OCI-LY7 (cell line): ENCODE data around the gene LRRC55. TPM values are rescaled to one million over a fixed set of nuclear protein-coding genes. Genes with fewer than 3 reads are reported as not detected.

Experiments used
- BruUV-seq: library from RNA; stranded (reverse); fragments of 400-500 nt; replicated peaks from 2 replicates; lab custom pipeline; 2021; lab: Mats Ljungman, UMichigan
- CTCF ChIA-PET: fragments of 300-600 bp; sonication (Branson Sonifier 250); formaldehyde crosslinking; loops from one replicate; lab custom pipeline; 2022; ENCODE audit warnings: antibody characterized with exemption; ENCODE audit not compliant: unreplicated experiment; lab: Charles Lee
- POLR2A ChIA-PET: fragments of 300-600 bp; sonication (Branson Sonifier 250); formaldehyde crosslinking; loops from one replicate; lab custom pipeline; 2022; ENCODE audit warnings: antibody characterized with exemption; lab: Charles Lee
- DNase-seq: peaks from one replicate; pipeline ENCODE4 v3.0.0-alpha.2; 2015; ENCODE audit warnings: low spot score
- H2AFZ ChIP-seq: fragments of 200-600 bp; sonication (generic), shearing (Covaris generic); 2 replicates; pipeline ENCODE4 v1.6.1; 2014; ENCODE audit warnings: mild to moderate bottlenecking, antibody characterized with exemption, low read length, moderate library complexity
- H3K27ac ChIP-seq: fragments of 200-600 bp; sonication (generic); 2 replicates; pipeline ENCODE4 v1.5.1; 2014; ENCODE audit warnings: mixed run types, low read depth, mild to moderate bottlenecking, moderate library complexity, low read length, inconsistent platforms; ENCODE audit not compliant: poor library complexity, severe bottlenecking
- H3K36me3 ChIP-seq: fragments of 200-600 bp; sonication (generic); 2 replicates; pipeline ENCODE4 v1.6.1; 2014; ENCODE audit warnings: mild to moderate bottlenecking, antibody characterized with exemption, low read length, moderate library complexity, mixed read lengths; ENCODE audit not compliant: insufficient read depth
- H3K4me1 ChIP-seq: fragments of 200-600 bp; sonication (generic); 2 replicates; pipeline ENCODE4 v1.5.1; 2014; ENCODE audit warnings: mild to moderate bottlenecking, low read length; ENCODE audit not compliant: insufficient read depth, poor library complexity, severe bottlenecking
- H3K4me2 ChIP-seq: fragments of 200-600 bp; sonication (generic); 2 replicates; pipeline ENCODE4 v1.6.1; 2014; ENCODE audit warnings: mild to moderate bottlenecking, low read length
- H3K4me3 ChIP-seq: fragments of 200-600 bp; sonication (generic); 2 replicates; pipeline ENCODE4 v1.5.1; 2014; ENCODE audit warnings: mild to moderate bottlenecking, low read depth, low read length; ENCODE audit not compliant: poor library complexity, severe bottlenecking
- H3K79me2 ChIP-seq: fragments of 200-600 bp; sonication (generic); 2 replicates; pipeline ENCODE4 v1.6.1; 2016; ENCODE audit warnings: low read depth, mild to moderate bottlenecking, low read length, moderate library complexity, mixed read lengths; ENCODE audit not compliant: insufficient read depth
- H3K9me2 ChIP-seq: fragments of 200-600 bp; sonication (generic); 2 replicates; pipeline ENCODE4 v1.6.1; 2016; ENCODE audit warnings: mild to moderate bottlenecking, low read length, mixed read lengths; ENCODE audit not compliant: insufficient read depth
- H3K9me3 ChIP-seq: fragments of 200-600 bp; sonication (generic); 2 replicates; pipeline ENCODE4 v1.6.1; 2014; ENCODE audit warnings: mild to moderate bottlenecking, mixed run types, low read length, mixed read lengths
- H4K20me1 ChIP-seq: fragments of 200-600 bp; sonication (generic); 2 replicates; pipeline ENCODE4 v1.6.1; 2014; ENCODE audit warnings: mild to moderate bottlenecking, antibody characterized with exemption, low read length, moderate library complexity, mixed read lengths; ENCODE audit not compliant: insufficient read depth
- EZH2phosphoT487 ChIP-seq: fragments of 200-600 bp; sonication (generic); IDR thresholded peaks from 2 replicates; pipeline ENCODE4 v1.6.1; 2018; ENCODE audit warnings: low read depth, borderline replicate concordance, mild to moderate bottlenecking, mixed run types, antibody characterized with exemption, low read length, moderate library complexity, mixed read lengths
- intact Hi-C: fragments of 100-400 bp; cut with micrococcal nuclease; formaldehyde crosslinking; loops from one replicate; pipeline ENCODE4 v1.10.0; 2022; ENCODE audit not compliant: unreplicated experiment
- total RNA-seq, 2 experiments: library from RNA; depleted of rRNA in 1 of 2; stranded (reverse); fragments of >200 nt in 1 of 2; shearing (Covaris generic) in 1 of 2; gene quantifications; 2 replicates each; pipeline ENCODE4 v1.2.3, GENCODE V29; 2014 to 2022
- TF ChIP-seq, protein P1 (sequence below): fragments of 200-600 bp; sonication (generic); conservative IDR thresholded peaks from 2 replicates; pipeline ENCODE4 v1.5.1; 2014; ENCODE audit warnings: mild to moderate bottlenecking, antibody characterized with exemption, low read length, moderate library complexity, mixed read lengths

Gene LRRC55
- total RNA-seq, 2 experiments from 2014 or later = not detected

DNA sequence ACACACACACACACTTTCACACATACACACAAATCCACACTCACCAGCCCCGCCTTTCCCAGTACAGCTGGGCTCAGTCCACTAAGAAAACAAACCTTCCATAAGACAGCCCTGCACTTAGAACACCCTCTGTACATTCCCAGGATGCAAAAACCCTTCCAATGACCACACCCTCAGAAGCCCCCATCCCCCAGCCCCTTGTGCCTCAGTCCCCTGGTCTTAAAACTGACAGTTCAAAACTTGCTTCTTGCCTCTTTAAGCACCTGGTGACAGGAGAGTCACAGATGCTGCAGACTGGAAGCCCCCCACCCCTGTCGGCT, 32.3 kb downstream of the LRRC55 start:
- DNase-seq = no peak
- intact Hi-C loops = no loop called here
- Histone ChIP-seq H3K4me1 (no peaks in the 10 kb centered on the region), H2AFZ (no peak overlapping the region), H3K36me3 (no peaks in the 10 kb centered on the region), H3K9me3 (no peaks in the 10 kb centered on the region), H3K4me2 (no peak overlapping the region), H3K79me2 (no peaks in the 10 kb centered on the region), H3K9me2 (no peaks in the 10 kb centered on the region), H4K20me1 (no peaks in the 10 kb centered on the region), H3K27ac (no peak overlapping the region), H3K4me3 (no peak overlapping the region)
- BruUV-seq = no TSS peak
- TF ChIP-seq, protein P1, sequence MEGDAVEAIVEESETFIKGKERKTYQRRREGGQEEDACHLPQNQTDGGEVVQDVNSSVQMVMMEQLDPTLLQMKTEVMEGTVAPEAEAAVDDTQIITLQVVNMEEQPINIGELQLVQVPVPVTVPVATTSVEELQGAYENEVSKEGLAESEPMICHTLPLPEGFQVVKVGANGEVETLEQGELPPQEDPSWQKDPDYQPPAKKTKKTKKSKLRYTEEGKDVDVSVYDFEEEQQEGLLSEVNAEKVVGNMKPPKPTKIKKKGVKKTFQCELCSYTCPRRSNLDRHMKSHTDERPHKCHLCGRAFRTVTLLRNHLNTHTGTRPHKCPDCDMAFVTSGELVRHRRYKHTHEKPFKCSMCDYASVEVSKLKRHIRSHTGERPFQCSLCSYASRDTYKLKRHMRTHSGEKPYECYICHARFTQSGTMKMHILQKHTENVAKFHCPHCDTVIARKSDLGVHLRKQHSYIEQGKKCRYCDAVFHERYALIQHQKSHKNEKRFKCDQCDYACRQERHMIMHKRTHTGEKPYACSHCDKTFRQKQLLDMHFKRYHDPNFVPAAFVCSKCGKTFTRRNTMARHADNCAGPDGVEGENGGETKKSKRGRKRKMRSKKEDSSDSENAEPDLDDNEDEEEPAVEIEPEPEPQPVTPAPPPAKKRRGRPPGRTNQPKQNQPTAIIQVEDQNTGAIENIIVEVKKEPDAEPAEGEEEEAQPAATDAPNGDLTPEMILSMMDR = no peak
- no peak for TF ChIP-seq EZH2phosphoT487
- CTCF ChIA-PET = no interaction called here
- POLR2A ChIA-PET = no interaction called here

DNA sequence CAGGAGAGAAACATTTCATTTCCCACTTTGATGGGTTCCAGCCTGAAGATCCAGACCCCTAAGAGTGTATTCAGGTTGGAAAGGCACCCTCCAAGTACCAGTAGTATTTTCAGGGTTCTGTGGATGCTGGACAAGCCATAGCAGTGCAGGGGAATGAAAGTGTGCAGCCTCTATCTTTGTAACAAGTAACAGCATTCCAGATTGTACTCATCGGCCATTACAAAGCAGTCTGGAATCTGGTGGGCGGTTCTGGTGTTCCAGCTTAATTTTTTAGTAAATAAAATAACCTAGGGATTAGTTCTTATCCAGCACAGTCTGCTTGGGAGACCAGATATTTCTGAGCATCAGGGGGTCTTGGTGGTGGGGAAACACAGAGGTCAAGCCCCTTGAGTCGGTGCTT, 32.7 kb downstream of the LRRC55 start:
- no peaks in the 10 kb centered on the region for H3K36me3 ChIP-seq
- no TSS peak for BruUV-seq
- no peak overlapping the region for H2AFZ ChIP-seq
- H3K4me3 ChIP-seq = no peak overlapping the region
- DNase-seq = no peak
- H3K4me2 ChIP-seq = no peak overlapping the region
- H3K9me2 ChIP-seq = no peaks in the 10 kb centered on the region
- no peaks in the 10 kb centered on the region for H3K4me1 ChIP-seq
- ChIA-PET POLR2A (no interaction called here), CTCF (no interaction called here)
- intact Hi-C loops = no loop called here
- no peaks in the 10 kb centered on the region for H3K79me2 ChIP-seq
- no peaks in the 10 kb centered on the region for H4K20me1 ChIP-seq
- TF ChIP-seq EZH2phosphoT487 = no peak
- TF ChIP-seq, protein P1 = no peak
- no peak overlapping the region for H3K27ac ChIP-seq
- no peaks in the 10 kb centered on the region for H3K9me3 ChIP-seq

DNA sequence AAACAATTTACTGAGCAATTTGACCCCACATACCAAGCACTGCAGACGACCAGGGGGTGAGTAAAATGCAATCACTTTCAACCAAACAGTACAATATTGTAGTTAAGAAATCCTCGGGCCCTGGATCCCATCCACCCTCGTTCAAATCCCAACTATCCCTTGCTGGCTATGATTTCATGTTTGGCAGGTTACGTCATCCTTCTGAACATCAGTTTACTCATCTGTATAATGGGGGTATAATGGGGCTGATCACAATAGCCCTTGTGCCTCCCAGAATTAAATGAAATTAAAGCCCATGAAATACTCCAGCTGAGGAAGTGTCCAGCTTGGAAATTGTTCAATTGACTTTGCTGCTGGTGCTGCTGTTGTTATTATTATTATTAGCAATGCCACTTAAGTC, 34.7 kb downstream of the LRRC55 start:
- H3K9me3 ChIP-seq = no peaks in the 10 kb centered on the region
- H3K36me3 ChIP-seq = no peaks in the 10 kb centered on the region
- no peak overlapping the region for H3K27ac ChIP-seq
- BruUV-seq = no TSS peak
- H3K79me2 ChIP-seq = no peaks in the 10 kb centered on the region
- no peak for TF ChIP-seq EZH2phosphoT487
- TF ChIP-seq, protein P1 = no peak
- ChIA-PET CTCF (no interaction called here), POLR2A (interaction anchor here (0.6 kb wide), 1 partner anchor 58 kb away, joined by 3 read pairs; no protein-coding TSS in a partner anchor)
- H3K4me3 ChIP-seq = no peak overlapping the region
- no peak for DNase-seq
- intact Hi-C loops = no loop called here
- no peak overlapping the region for H2AFZ ChIP-seq
- no peaks in the 10 kb centered on the region for H3K4me1 ChIP-seq
- H3K9me2 ChIP-seq = no peaks in the 10 kb centered on the region
- H4K20me1 ChIP-seq = no peaks in the 10 kb centered on the region
- H3K4me2 ChIP-seq = no peak overlapping the region
